GM21528 (cell line): ENCODE measurements around the gene SLC25A21.
"Not testable (repeated sequence)": the region's sequence is repeated elsewhere in the genome, so short reads cannot be mapped to it uniquely, and the experiment has no call there.

Experiments
- ATAC-seq: cut with Tn5 transposase; IDR thresholded peaks from one replicate; pipeline ENCODE4 v1.9.1; 2021; ENCODE audit warnings: mild to moderate bottlenecking, moderate library complexity; ENCODE audit not compliant: unreplicated experiment, low FRiP score

Gene SLC25A21

GRCh38 chr14:36997843-36998242, 174.6 kb downstream of the SLC25A21 start:
- no peak for ATAC-seq

- no peak for ATAC-seq
These were observed 175.4 kb downstream of the SLC25A21 start for GRCh38 chr14:36996857-36997590.

GRCh38 chr14:36996133-36996856, 176.1 kb downstream of the SLC25A21 start:
- ATAC-seq: no peak

GRCh38 chr14:36989806-36990205, 182.6 kb downstream of the SLC25A21 start:
- ATAC-seq: no peak

GRCh38 chr14:36988989-36989388, 183.4 kb downstream of the SLC25A21 start:
- no peak for ATAC-seq

GRCh38 chr14:36988568-36988967, 183.8 kb downstream of the SLC25A21 start:
- no peak for ATAC-seq

GRCh38 chr14:36986407-36986806, 186.0 kb downstream of the SLC25A21 start:
- no peak for ATAC-seq

- ATAC-seq: no peak
These were observed 190.4 kb downstream of the SLC25A21 start for GRCh38 chr14:36981832-36982529.

- not testable (repeated sequence) for ATAC-seq
These were observed 192.0 kb downstream of the SLC25A21 start for GRCh38 chr14:36980413-36980812.

- no peak for ATAC-seq
These were observed 192.5 kb downstream of the SLC25A21 start for GRCh38 chr14:36979863-36980262.

GRCh38 chr14:36976571-36977023, 195.8 kb downstream of the SLC25A21 start:
- no peak for ATAC-seq

GRCh38 chr14:36975834-36976233, 196.6 kb downstream of the SLC25A21 start:
- no peak for ATAC-seq

GRCh38 chr14:36974985-36975384, 197.4 kb downstream of the SLC25A21 start:
- ATAC-seq: no peak

GRCh38 chr14:36973806-36974442, 198.5 kb downstream of the SLC25A21 start:
- no peak for ATAC-seq

- ATAC-seq: no peak
These were observed 201.0 kb downstream of the SLC25A21 start for GRCh38 chr14:36971263-36971855.

GRCh38 chr14:36967892-36968555, 204.4 kb downstream of the SLC25A21 start:
- no peak for ATAC-seq

- no peak for ATAC-seq
These were observed 216.4 kb downstream of the SLC25A21 start for GRCh38 chr14:36955967-36956366.

- no peak for ATAC-seq
These were observed 217.0 kb downstream of the SLC25A21 start for GRCh38 chr14:36955376-36955775.

GRCh38 chr14:36952689-36953088, 219.7 kb downstream of the SLC25A21 start:
- ATAC-seq: no peak

GRCh38 chr14:36951380-36951911, 221.0 kb downstream of the SLC25A21 start:
- no peak for ATAC-seq
